CD4-positive, alpha-beta T cell treated with Interleukin-12 subunit alpha and Interleukin-12 subunit beta, for 1 hour (primary cell): Measurements from ENCODE around the gene BARD1.
"Not testable (repeated sequence)": the region's sequence is repeated elsewhere in the genome, so short reads cannot be mapped to it uniquely, and the experiment has no call there.

Experiments
- DNase-seq: peaks from one replicate; pipeline ENCODE4 v3.0.0-alpha.2; 2020

Gene BARD1

DNA sequence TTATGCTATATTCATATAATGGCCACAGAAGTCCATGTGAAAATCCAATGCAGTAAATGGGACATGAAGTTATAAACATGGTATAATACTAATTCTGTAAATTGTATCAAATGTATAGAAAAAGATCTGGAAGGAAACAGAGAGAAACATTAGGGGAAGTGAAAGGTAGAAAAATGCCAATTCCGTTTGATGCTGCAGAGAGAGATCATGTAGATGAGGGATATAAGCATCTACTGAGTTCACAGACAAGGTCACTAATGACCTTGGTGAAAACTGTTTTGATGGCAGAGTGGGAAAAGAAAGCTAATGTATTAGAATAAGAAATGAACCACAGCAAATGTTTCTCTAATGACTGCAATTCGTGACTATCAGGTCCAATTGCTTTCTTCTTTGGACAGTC is 56.0 kb downstream of the BARD1 start:
- DNase-seq = no peak

- no peak for DNase-seq
Measured at GRCh38 chr2:214750529-214750928, 59.0 kb downstream of the BARD1 start.

DNA sequence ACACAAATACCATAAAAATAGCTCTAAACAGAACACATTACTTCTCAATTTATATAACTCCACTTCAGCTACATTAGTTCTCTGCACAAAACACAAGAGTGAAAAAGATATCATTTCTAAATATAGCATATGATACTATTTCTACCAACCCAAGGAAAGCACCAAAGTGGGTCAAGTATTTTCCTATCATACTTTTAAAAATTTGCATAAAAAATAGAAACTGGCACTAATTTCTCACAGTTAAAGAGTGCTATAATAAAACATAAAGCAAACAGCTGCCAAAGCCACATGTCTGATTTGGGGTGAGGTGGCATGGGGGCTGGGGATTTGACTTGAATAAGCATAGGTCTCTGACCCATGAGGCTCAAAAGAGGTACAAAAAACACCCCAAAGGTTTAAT is 61.5 kb downstream of the BARD1 start:
- no peak for DNase-seq

GRCh38 chr2:214742119-214742518 is 67.4 kb downstream of the BARD1 start:
- DNase-seq = no peak

- DNase-seq = no peak
Measured at GRCh38 chr2:214740867-214741395, 68.6 kb downstream of the BARD1 start.

DNA sequence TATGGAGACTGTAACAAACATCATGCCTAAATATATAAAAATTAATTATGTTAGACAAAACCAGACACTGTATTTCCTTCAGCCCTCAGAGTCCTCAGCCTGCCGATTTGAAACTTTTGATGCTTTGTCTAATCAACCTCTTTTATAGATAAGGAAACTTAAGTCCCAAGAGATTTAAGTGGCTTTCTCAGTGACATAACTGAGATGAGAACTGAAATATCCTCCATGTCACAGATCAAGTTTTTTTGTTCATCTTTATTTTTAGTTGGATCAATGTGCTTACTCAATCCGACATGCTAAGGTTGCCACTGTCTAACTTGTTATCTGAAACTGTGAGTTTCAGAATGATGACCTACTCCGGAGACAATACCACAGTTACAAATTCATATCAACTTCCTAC is 72.3 kb downstream of the BARD1 start:
- DNase-seq = no peak

- DNase-seq = no peak
Measured at GRCh38 chr2:214730800-214731407, 78.6 kb downstream of the BARD1 start.

- DNase-seq = no peak
Measured at GRCh38 chr2:214730248-214730647, 79.2 kb downstream of the BARD1 start.

DNA sequence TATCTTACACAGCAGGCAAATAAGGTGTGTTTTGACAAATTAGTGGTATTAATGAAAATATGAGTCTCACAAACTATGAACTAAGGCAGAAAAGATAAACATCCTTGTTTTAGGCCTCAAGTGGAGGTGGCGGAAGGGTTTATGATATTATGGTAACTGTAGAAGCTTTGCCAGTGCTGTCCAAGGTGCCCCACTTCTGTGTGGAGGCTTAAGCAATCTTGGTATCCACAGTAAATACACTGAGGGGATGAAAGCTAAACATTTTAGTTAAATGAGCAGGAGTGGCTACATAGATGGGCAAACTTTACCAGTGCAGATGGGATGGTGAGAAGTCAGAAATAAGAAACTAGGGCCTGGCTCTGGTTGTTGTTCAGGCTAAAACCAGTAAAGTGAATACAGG is 84.7 kb downstream of the BARD1 start:
- no peak for DNase-seq

DNA sequence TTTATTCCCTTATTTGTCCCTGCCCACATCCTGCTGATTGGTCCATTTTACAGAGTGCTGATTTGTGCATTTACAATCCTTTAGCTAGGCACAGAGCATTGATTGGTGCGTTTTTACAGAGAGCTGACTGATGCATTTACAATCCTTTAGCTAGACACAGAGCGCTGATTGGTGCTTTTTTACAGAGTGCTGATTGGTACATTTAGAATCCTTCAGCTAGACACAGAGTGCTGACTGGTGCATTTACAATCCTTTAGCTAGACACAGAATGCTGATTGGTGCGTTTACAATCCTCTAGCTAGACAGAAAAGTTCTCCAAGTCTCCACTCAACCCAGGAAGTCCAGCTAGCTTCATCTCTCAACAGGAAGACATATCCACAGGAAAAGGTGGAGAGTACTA is 91.6 kb downstream of the BARD1 start:
- DNase-seq = not testable (repeated sequence)

- no peak for DNase-seq
Measured at GRCh38 chr2:214716811-214717560, 92.5 kb downstream of the BARD1 start.

- DNase-seq = no peak
Measured at GRCh38 chr2:214715025-214715424, 94.5 kb downstream of the BARD1 start.

GRCh38 chr2:214713080-214713830 is 96.2 kb downstream of the BARD1 start:
- no peak for DNase-seq

GRCh38 chr2:214710729-214711128 is 98.8 kb downstream of the BARD1 start:
- no peak for DNase-seq

GRCh38 chr2:214706986-214707385 is 102.5 kb downstream of the BARD1 start:
- DNase-seq = no peak

- no peak for DNase-seq
Measured at GRCh38 chr2:214699236-214699635, 110.2 kb downstream of the BARD1 start.

DNA sequence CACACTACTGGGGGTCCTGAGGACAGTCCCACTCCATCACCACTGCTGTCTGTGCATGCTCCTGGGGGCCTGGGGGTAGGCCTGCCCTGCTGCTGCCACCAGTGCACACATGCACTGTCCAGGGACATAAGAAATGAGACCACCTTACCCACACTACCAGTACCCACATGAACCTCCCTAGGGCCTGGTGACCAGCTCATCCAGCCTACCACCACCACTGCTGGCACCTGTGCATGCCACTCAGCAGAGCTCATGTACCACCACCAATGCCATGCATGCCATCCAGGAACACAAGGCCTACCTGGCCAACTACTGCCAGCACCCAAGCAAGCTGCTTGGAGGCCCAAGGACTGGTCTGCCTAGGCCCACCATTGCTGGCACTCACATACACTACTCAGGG is 112.8 kb downstream of the BARD1 start:
- no peak for DNase-seq

GRCh38 chr2:214695789-214696188 is 113.7 kb downstream of the BARD1 start:
- DNase-seq = no peak

DNA sequence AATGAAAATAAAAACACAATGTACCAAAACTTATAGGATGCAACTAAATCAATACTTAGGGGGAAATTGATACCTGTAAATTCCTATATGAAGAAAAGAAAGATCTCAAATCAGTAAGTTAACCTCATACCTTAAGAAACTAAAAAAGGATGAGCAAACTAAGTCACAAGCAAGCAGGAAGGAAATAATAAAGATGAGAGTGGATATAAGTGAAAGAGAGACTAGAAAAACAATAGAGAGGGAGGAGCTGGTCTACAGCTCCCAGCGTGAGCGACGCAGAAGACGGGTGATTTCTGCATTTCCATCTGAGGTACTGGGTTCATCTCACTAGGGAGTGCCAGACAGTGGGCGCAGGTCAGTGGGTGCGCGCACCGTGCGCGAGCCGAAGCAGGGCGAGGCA is 125.9 kb downstream of the BARD1 start:
- peak; percentile 9 for DNase-seq

DNA sequence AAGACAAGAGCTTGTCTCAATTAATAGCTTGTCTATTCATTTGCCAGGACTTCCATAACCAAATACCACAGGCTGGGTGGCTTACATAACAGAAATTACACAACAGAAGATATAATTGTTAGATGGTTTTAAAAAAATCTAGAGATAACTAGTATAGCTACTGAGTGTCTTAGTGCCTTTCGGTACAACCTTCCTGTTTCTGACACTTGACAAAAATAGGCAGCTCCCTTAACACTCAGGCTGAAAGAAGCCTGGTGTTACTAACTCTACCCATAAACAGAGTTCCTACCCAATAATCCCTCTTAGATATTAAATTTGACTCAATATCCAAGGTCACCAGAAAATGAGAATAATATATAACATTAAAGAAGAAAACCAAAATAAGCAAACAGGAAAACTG is 129.7 kb downstream of the BARD1 start:
- DNase-seq = no peak

GRCh38 chr2:214676421-214677089 is 132.9 kb downstream of the BARD1 start:
- DNase-seq = no peak
